Measurements from ENCODE around the gene DAB1.

GRCh38 chr1:57232500-57232899 is 191.4 kb downstream of the DAB1 start:
- TF ChIP-seq, protein P1, sequence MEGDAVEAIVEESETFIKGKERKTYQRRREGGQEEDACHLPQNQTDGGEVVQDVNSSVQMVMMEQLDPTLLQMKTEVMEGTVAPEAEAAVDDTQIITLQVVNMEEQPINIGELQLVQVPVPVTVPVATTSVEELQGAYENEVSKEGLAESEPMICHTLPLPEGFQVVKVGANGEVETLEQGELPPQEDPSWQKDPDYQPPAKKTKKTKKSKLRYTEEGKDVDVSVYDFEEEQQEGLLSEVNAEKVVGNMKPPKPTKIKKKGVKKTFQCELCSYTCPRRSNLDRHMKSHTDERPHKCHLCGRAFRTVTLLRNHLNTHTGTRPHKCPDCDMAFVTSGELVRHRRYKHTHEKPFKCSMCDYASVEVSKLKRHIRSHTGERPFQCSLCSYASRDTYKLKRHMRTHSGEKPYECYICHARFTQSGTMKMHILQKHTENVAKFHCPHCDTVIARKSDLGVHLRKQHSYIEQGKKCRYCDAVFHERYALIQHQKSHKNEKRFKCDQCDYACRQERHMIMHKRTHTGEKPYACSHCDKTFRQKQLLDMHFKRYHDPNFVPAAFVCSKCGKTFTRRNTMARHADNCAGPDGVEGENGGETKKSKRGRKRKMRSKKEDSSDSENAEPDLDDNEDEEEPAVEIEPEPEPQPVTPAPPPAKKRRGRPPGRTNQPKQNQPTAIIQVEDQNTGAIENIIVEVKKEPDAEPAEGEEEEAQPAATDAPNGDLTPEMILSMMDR (IDR thresholded peaks at IDR 0.05; ENCODE audit: insufficient read depth, low read length): no peak
- TF ChIP-seq POLR2AphosphoS5 (IDR thresholded peaks at IDR 0.05; ENCODE audit: low read depth): no peak
- TF ChIP-seq REST (IDR thresholded peaks at IDR 0.05; ENCODE audit: insufficient replicate concordance, low read depth): no peak
- no peak for TF ChIP-seq SPI1 (IDR thresholded peaks at IDR 0.05; ENCODE audit: borderline replicate concordance, low read depth)
- no peak for TF ChIP-seq GABPA (IDR thresholded peaks at IDR 0.05; ENCODE audit: low read depth)

Data from HL-60 (cell line).